RWPE1 (cell line): Measurements from ENCODE around the gene ITIH5.

Source experiments
- CTCF ChIA-PET: fragments of 350-600 bp; sonication (Branson Sonifier 250); formaldehyde crosslinking; extraction: SDS; loops from one replicate; lab custom pipeline; 2021; lab: Yijun Ruan, JAX
- POLR2A ChIA-PET: fragments of 400-600 bp; formaldehyde crosslinking; extraction: SDS; loops from one replicate; lab custom pipeline; 2020; ENCODE audit warnings: antibody characterized with exemption; ENCODE audit not compliant: low non-redundant PET; lab: Yijun Ruan, JAX
- DNase-seq: peaks from one replicate; pipeline ENCODE4 v3.0.0; 2012; ENCODE audit warnings: low spot score
- H3K27ac ChIP-seq: fragments of 450-650 bp; 2 replicates; pipeline ENCODE4 v1.5.1; 2017
- TF ChIP-seq, protein P1 (sequence below): fragments of 450-650 bp; conservative IDR thresholded peaks from 2 replicates; pipeline ENCODE4 v1.5.1; 2017; ENCODE audit warnings: low read depth, mild to moderate bottlenecking

Gene ITIH5

DNA sequence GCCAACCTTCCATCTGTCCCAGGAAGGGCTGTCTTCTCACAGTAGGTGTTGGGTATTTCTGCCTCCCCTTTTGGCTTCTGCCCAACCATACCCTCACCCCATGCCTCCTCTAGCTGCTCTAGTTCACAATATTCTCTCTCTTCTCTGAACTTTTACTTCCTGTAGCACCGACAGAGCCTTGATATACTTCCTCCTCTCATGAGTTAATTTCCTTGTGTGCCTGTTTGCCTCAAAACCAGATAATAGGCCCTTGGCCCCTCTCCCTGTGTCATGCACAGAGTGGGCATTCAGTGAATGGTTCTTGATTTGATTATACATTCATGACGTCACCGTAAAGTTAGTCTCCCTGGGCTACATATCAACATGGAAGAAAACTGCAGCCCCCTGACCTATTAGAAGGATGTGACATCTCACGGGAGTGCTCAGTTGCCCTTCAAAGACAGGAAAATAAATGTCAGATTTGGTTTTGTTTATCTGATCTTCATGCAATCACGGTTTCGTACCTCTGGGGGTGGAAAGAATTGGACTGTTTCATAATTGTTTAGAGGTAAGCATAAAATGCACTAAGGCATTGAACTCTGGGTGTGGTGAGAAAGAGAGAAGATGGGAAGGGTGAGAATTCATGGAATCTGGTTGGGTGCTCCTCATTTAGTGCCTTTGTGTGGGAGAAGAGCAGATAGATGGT is 127.7 kb downstream of the ITIH5 start:
- ChIA-PET CTCF (no interaction called here), POLR2A (no interaction called here)
- TF ChIP-seq, protein P1, sequence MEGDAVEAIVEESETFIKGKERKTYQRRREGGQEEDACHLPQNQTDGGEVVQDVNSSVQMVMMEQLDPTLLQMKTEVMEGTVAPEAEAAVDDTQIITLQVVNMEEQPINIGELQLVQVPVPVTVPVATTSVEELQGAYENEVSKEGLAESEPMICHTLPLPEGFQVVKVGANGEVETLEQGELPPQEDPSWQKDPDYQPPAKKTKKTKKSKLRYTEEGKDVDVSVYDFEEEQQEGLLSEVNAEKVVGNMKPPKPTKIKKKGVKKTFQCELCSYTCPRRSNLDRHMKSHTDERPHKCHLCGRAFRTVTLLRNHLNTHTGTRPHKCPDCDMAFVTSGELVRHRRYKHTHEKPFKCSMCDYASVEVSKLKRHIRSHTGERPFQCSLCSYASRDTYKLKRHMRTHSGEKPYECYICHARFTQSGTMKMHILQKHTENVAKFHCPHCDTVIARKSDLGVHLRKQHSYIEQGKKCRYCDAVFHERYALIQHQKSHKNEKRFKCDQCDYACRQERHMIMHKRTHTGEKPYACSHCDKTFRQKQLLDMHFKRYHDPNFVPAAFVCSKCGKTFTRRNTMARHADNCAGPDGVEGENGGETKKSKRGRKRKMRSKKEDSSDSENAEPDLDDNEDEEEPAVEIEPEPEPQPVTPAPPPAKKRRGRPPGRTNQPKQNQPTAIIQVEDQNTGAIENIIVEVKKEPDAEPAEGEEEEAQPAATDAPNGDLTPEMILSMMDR = no peak
- H3K27ac ChIP-seq = no peak overlapping the region
- DNase-seq = no peak

DNA sequence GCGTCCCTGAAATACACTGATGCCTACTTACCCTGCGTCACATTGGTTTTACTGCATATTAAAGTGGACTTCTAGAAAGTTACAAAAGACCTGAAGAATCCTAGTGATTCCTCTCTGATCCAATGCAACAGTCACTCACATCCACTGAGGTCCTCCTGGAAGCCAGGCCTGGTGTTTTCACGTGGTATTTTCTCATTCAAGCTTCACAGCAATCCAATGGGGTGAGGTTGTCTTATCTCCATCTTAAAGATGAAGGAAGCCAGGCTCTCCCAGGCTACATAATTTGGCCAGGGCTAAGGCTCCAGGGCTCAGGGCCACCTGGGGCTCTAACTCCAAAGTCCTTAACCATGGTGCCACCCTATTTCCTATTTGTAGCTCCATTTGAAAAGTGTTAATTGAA is 129.6 kb downstream of the ITIH5 start:
- POLR2A ChIA-PET = no interaction called here
- TF ChIP-seq, protein P1 = no peak
- CTCF ChIA-PET = no interaction called here
- DNase-seq = no peak
- no peak overlapping the region for H3K27ac ChIP-seq

DNA sequence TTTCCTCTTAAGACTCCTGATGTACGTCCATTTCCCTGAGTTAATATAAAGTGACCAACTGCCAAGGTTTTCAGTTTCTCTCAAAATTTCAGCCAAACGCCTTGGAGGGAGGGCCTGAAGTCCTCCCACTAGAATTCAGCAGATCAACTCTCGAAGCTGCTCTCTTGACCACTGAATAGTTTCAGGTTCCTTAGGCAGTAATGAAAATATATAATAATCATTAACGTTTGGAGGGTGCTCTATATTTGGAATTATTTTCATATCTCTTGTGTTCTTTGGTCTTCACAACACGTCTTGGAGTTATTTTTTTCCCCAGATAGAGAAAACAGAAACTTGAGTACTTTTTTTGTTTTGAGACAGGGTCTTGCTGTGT is 132.3 kb downstream of the ITIH5 start:
- no peak for DNase-seq
- TF ChIP-seq, protein P1 = no peak
- H3K27ac ChIP-seq = no peak overlapping the region
- POLR2A ChIA-PET = no interaction called here
- CTCF ChIA-PET = interaction anchor here (1.0 to 1.4 kb wide), 2 partner anchors 9 to 1768 kb away, joined by 3 to 4 read pairs; no protein-coding TSS in a partner anchor

DNA sequence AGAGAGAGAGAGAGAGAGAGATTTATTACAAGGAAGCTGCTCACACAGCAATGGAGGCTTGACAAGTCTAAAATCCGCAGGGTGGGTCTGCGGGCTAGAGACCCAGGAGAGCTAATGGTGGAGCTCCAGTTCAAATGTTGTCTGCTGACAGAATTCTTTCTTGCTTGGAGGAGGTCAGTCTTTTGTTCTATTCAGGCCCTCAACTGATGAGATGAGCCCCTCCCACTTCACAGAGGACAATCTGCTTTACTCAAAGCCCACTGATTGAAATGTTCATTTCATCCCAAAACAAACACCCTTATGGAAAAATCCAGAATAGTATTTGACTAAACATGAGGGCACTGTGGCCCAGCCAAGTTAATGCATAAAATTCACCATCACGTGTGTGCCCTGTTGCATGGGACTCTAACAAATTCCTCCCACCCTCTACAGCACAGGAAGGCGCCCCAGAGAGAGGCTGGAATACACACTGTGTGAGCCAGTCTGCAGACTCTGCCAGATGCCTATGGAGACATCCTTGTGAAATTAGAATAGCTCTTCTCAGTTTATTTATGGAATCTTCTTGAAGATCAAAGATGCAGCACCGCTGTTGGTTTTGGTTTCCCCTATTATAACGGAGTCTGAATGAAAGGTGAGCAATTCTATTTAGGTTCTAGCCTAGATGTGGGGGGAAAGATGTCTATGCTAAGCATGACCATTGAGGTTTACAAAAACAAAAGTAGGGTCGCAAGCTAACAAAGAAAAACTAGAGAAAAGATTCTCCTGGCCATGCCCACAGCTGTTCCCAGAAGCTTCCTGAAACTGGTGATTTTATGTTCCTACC is 132.9 kb downstream of the ITIH5 start:
- CTCF ChIA-PET = interaction anchor here (0.6 to 1.4 kb wide), 3 partner anchors 8 to 558 kb away, joined by 3 to 5 read pairs (median 4); no protein-coding TSS in a partner anchor
- POLR2A ChIA-PET = no interaction called here
- TF ChIP-seq, protein P1 = no peak

GRCh38 chr10:7532723-7533498 is 133.9 kb downstream of the ITIH5 start:
- POLR2A ChIA-PET = no interaction called here
- DNase-seq = no peak

More for the DNA sequence above, 132.9 kb downstream of the ITIH5 start:
- DNase-seq = no peak
- no peak overlapping the region for H3K27ac ChIP-seq

More at GRCh38 chr10:7532723-7533498, 133.9 kb downstream of the ITIH5 start:
- CTCF ChIA-PET = interaction anchor here (0.6 to 0.7 kb wide), 2 partner anchors 154 to 559 kb away, joined by 3 to 5 read pairs; no protein-coding TSS in a partner anchor
- no peak overlapping the region for H3K27ac ChIP-seq
- TF ChIP-seq, protein P1 = no peak
